Activated CD4-positive, alpha-beta T cell treated with anti-CD3 and anti-CD28 coated beads for 24 hours (primary cell): ENCODE results near the gene SUV39H1.

Experiments used
- DNase-seq, 2 donors: peaks; one replicate each; pipeline ENCODE4 v3.0.0-alpha.2; 2020; ENCODE audit warnings: low read depth in 2 of 2

SUV39H1 gene

GRCh38 chrX:48713847-48714246 lies 17.3 kb downstream of the SUV39H1 start:
- DNase-seq, result no peak

GRCh38 chrX:48714573-48714972 lies 18.0 kb downstream of the SUV39H1 start:
- no peak for DNase-seq

GRCh38 chrX:48715072-48715471 lies 18.5 kb downstream of the SUV39H1 start:
- no peak for DNase-seq

DNA sequence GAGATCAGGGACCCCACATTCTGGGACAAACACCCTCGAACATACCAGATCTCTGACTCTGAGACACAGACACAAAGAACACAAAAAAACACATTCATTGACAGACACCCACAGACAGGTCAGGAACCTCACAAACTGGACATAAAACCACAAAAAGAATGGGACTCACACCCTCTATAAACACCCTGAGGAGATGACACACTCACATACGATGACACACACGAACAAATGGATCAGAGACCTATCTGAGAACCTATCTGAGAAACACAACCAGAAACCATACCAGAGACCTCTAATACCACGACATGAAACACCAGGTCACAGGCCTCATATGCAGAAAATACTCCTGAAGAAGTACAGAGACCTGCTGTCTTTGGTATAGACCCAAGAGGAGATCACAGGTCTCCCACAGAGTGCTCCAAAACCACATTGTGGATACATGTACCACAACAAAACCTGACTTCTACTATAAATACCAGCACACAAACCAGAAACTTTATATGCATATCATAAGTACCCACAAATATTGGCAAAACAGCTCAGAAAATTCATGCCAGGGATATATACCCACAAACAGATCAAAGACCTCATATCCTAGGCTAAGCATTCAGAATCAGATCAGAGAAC lies 19.5 kb downstream of the SUV39H1 start:
- no peak for DNase-seq

GRCh38 chrX:48719958-48720357 lies 23.4 kb downstream of the SUV39H1 start:
- no peak for DNase-seq

DNA sequence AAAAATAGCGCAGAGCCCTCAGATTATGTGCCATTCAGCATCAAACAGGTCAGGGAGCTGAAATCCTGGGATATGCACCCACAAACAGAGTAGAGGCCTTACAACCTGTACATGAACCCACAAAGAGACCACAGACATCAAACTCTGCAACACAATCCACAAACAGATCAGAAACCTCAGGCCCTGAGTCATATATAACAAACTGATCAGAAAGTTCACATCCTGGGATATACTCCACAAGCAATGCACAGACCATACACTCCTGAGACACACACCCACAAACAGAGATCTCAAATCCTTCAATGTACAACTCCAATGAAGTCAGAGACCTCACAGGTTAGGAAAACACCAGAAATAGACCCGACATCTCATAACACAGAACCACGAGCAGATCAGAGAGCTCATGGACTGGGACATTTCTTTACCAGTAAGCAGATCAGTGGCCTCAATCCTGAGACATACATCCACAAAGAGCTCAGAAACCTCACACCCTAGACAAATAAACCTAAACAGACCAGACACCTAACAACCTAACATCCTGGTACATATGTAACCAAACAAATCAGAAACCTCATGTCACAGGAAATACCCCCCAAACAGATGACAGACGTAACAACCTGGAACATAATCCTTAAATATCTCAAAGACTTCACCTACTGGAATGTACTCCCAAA lies 24.2 kb downstream of the SUV39H1 start:
- no peak for DNase-seq

GRCh38 chrX:48721916-48722315 lies 25.4 kb downstream of the SUV39H1 start:
- DNase-seq, result no peak

DNA sequence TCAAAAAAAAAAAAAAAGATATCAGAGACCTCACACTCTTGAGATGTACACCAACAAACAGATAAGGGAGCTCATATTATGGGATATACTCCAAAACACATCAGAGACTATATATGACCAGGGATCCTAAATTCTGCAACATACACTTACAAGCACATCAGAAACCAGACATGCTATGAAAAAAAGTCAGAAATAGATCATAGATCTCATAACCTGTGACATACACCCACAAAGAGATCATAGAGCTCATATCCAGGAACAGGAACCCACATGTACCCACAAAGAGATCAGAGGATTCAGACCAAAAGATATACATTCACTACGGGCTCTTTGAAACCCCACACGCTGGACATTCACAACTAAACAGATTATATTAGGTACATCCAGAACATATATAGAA lies 30.1 kb downstream of the SUV39H1 start:
- no peak for DNase-seq

DNA sequence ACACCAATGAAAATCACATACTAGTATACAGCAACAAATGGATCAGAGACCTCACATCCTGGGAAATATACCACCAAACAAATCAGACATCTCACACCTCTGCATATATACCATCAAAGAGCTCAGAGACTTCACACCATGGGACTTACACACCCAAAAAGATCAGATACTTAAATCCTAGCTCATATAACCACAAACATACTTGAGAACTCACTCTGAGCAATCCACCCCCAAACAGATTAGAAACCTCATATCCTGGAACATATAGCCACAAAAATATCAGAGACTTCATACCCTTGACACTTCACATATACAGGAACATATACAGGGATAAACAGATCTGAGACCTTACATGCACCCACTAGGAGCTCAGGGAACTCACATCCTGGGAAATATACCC lies 32.1 kb downstream of the SUV39H1 start:
- no peak for DNase-seq

DNA sequence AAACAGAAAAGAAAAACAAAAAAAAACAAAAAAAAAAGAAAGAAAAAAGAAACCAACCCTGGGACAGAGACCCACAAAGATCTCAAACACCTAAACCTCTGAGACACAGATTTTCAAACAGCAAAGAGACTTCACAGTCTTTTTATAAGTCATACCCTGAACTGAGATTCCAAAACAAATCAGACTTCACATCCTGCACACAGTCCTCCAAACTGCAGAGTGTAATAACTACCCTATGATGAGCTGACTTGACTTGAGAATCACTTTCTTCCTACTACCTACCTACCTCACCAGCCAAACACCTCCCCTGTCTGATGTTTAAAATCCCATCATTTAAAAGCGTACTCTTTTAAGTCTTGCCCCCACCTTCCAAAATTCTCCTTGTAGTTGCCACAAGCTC lies 39.8 kb downstream of the SUV39H1 start:
- no peak for DNase-seq

DNA sequence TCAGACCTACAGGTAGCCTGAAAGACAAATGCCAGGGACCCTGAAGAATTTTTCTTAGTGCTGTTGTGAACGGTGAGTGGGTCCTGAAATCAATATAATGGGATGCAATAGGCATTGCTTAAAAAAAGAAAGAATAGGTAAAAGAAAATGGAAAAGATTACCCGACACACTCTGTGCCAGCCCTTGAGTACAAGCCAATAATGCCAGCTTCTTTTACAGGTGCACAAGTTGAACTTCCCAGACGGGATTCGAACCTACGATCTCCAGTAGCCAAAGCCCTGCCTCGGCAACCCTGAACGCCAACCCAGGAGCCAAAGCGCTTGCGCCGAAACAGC lies 40.3 kb downstream of the SUV39H1 start:
- DNase-seq, result no peak

DNA sequence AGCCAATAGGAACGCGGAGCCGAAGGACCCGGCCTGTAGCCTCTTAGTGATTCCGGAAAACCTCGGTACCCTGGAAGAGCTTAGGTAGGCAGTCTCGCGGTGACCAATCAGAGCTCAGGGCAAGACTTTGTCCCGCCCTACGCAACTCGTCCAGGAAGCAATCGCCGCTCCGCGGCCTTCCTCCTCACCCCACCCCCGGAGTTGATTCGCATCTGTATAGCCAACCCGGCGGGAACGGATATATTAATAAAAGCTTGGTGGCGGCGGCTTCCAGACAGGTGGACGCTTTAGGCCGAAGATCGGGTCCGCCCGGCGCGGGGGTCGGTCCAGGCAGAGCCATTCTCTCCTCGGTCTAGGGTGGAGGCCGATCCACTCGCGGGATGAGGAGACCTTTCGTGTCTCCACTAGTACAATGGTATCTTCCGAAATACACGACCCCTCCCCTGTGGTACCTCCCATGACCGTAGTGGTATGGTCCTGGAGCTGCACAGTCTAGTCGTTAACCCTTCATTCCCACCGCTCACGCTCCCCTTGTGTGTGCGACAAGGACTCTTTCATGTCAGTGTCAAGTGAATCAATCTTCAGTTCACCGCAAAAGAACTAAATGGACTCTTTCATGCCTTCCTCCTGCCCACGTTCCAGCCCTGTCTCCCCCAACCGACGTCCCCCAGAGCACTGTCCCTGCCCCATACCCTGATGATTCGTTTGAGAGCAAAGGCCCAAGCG lies 40.8 kb downstream of the SUV39H1 start:
- peak; percentile 68 to 72 for DNase-seq

- DNase-seq, result no peak
Observed at GRCh38 chrX:48737940-48738339, 41.4 kb downstream of the SUV39H1 start.

GRCh38 chrX:48741834-48742233 lies 45.3 kb downstream of the SUV39H1 start:
- DNase-seq, result no peak

GRCh38 chrX:48745222-48745621 lies 48.7 kb downstream of the SUV39H1 start:
- DNase-seq, result no peak

GRCh38 chrX:48747415-48748016 lies 51.0 kb downstream of the SUV39H1 start:
- no peak for DNase-seq

GRCh38 chrX:48749182-48749581 lies 52.6 kb downstream of the SUV39H1 start:
- DNase-seq, result no peak

DNA sequence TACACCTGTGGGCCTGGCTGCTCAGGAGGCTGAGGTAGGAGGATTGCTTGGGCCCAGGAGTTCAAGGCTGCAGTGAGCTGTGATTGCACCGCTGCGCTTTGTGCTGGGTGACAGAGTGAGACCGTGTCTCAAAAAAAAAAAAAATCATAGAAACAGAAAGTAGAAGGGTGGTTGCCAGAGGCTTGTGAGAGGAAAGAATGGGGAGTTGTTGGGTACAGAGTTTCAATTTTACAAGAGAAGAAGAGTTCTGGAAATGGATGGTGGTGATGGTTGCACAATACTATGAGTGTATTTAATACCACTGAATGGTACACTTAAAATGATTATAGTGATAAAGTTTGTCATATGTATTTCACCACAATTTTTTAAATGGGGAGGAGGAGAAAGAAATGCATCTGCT lies 54.8 kb downstream of the SUV39H1 start:
- DNase-seq, result no peak

- no peak for DNase-seq
Observed at GRCh38 chrX:48752498-48752897, 56.0 kb downstream of the SUV39H1 start.

- DNase-seq, result no peak
Observed at GRCh38 chrX:48753708-48754228, 57.2 kb downstream of the SUV39H1 start.

DNA sequence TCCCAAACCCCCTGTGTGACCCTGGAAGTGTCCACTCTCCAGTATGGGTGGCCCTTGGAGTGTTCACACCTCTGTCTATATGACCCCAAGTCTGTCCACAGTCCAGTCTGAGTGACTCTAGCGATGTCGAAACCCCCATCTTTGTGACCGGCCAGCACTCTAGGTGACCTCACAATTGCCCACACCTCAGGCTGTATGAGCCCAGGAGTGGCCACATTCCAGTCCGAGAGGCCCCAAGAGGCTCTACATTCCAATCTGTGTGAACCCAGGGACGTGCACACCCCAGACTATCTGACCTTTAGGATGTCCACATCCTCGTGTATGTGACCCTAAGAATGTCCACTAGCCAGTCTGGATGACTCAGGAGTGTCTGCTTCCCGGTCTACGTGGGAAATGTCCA lies 57.7 kb downstream of the SUV39H1 start:
- DNase-seq, result no peak
